AML-193 (cell line): ENCODE results near the gene TENM4.

Source experiments
- DNase-seq, 2 experiments: peaks; one replicate each; lab custom pipeline; 2025; lab: John Stamatoyannopoulos, UW

Gene TENM4

GRCh38 chr11:78699609-78700135 lies 741.2 kb downstream of the TENM4 start:
- no peak for DNase-seq

DNA sequence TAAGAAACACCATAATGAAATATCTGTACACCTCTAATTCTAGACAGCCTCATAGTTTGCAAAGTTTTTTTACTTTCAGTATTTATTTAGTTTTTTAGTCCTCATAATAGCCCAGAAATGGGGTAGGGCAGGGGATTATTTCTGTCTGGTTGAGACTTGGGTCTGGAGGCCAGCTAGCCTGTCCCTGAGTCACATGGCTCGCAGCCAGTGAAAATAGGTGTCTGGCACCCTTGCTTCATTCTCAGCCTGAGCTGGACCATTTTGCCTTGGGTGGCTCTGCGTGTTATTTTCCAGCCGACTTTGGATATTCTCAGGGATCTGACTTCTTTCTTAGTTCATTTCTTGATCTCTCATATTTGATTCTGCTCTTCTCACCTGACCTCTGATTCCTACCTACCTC lies 742.2 kb downstream of the TENM4 start:
- DNase-seq, result no peak

DNA sequence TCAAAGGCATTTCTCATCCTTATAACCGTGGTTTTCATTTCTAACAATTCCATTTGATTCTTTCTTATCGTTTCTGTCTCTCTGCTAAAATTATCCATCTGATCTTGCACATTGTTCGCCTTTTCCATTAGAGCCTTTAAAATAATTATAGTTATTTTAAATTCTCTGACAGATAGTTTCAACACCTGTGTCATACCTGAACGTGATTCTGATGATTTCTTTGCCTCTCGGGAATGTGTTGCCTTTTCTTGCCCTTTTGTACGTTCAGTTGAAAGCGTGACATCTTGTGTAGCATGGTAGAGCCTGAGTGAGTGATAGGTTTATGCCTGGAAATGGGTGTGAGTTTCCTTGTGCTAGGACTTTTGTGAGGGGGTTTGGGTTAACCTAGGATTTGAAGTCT lies 744.7 kb downstream of the TENM4 start:
- no peak for DNase-seq

- DNase-seq, result no peak
These were observed 746.7 kb downstream of the TENM4 start for GRCh38 chr11:78694152-78694551.

DNA sequence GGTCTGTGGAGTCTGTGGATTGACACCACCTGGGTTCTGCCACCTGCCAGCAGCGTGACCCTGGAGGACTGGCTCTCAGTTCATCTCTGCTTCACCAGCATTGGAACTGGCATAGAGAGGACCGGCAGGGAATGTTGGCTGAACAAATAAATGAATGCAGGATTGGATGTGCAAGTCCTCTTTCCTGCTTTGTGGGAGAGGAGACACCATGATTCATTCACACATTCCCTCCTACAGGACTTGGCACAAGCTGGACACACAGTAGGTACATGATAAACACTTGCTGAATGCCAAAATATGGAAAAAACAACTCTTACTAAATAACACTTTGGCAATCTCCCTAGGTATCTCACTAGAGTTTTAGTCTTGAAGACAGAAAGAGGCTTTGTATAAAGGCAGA lies 749.6 kb downstream of the TENM4 start:
- DNase-seq, result no peak

- no peak for DNase-seq
These were observed 750.4 kb downstream of the TENM4 start for GRCh38 chr11:78690352-78690987.

- DNase-seq, result no peak
These were observed 751.2 kb downstream of the TENM4 start for GRCh38 chr11:78689585-78690153.

DNA sequence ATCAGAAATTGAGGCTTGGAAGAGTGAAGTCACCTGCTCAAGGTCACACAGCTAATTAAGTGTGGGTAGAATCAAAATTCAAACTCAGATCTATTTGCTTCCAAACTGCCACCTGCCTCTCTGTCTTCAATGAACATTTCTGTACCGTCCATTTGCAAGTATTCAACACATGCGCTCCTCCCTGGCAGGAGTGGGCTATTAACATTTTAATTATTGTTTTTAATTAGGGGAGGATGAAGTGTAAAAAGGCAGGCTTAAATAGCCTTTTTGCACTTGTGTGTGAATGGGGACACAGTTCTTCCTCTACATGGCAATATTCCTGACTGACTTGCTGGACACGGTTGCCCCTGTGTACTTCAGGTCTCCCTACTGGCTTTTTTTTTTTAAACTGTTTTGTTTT lies 751.7 kb downstream of the TENM4 start:
- no peak for DNase-seq

DNA sequence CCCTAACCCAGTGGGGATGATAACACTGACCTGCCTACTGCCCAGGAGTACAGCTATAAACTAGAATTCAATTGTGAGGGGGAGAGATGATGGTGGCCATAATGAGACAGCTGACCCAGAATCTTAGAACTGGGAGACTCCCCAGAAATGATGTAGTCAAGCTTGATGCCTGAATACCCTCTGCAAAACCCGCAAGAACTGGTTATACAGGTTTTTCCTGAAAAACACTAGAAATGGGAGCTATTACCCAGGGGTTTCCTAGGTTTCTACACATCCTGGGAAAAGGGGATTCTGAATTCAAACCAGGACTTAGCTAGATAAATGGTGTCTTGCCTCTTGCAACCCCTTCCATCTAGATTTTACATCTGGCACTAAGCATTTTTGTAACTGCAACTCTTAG lies 752.4 kb downstream of the TENM4 start:
- DNase-seq, result no peak

- DNase-seq, result no peak
These were observed 755.7 kb downstream of the TENM4 start for GRCh38 chr11:78685156-78685555.

GRCh38 chr11:78684377-78684776 lies 756.5 kb downstream of the TENM4 start:
- no peak for DNase-seq

DNA sequence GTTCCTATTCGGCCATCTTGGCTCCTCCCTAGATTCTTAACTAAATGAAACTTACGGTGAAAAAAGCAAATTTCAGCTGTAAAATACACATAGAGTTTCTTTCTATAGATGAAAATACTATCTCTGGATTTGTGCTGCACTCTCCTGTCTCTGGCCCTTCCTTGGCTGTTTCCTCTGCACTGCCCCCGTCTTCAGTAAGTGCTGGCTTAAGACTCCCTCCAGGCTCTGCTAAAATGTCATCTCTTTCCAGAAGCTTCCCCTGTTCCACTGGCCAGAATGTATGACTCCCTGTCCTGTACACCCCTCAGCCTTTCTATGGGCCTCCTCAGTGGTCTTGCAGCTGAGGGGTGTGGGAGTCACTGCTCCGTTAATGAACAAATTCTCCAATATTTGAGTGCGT lies 757.1 kb downstream of the TENM4 start:
- DNase-seq, result no peak

- DNase-seq, result no peak
These were observed 764.7 kb downstream of the TENM4 start for GRCh38 chr11:78676026-78676557.

DNA sequence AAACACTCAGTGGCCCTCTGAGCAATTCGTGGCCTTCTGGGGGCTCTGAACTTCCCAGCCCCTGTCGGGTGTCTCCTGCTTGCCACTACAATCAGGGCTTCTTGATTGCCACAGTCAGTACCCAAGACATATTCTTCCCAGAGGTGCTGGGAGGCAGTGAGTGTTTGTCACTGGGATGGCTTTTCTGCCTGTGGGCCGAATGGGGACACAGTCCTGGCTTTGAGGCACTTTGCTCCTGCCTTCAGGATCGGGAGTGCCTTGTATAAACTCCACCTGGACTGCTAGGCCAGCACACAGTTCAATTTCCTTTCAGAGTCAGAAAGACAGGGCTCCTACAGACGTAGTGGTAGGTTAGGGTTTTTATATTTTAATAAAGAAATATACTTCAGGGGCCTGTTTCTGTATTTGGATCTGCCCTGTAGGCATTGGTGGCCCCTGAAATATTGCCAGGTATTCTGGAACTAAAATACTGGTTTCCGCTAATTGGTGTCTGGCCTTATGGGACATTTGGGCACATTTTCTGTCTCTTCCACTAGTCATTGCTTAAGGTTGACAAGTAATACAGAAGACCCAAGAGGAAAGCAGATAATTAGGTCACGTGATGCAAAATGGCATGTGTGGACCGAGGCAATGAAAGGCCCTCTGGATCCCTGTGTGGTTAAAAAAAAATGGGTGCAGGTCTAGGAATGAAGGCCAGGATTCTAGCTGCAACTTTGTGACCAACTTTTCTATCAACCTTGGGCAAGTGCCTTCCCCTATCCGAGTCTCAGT lies 767.8 kb downstream of the TENM4 start:
- DNase-seq, result no peak

GRCh38 chr11:78669249-78669648 lies 771.6 kb downstream of the TENM4 start:
- no peak for DNase-seq

DNA sequence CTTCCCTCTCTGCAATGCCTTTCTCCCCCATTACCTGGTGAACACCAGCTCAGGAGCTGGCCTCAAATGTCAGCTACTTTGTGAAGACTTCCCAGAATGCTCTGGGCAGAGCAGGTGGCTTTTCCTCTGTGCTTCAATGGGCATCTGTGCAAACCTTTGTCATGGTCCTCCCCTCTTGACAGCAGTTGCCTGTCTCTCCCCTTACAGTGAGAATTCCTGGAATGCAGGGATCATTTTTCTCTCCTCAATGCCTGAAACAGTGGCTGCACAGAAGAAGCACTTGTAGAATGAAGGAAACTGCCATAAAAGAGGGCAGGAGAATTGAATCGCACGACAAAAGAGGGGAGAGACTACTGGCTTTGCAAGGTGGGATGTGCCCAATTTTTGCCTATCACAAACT lies 773.4 kb downstream of the TENM4 start:
- no peak for DNase-seq

DNA sequence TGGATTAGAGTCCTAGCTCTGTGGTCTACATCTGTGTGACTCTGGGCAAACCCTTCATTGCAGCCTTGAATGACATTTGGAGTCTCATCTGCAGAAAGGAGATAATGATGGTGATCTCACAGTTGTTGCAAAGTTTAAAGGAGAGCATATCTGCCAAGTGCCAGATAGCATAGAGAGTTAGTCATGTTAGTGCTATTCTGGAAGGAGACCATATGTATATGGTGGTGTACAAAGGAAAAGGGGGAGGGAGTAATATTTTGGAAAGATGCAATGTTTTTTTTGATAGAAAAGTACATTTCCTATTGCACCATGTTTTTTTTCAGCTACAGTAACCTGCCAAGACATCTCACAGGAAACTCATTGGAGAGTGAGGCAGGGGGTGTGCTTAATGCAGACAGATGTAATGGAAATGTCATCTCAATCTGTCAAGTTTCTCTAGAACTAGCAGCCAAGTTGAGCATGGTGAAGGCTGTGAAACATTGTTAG lies 774.1 kb downstream of the TENM4 start:
- DNase-seq, result no peak

- no peak for DNase-seq
These were observed 776.2 kb downstream of the TENM4 start for GRCh38 chr11:78664636-78665035.

DNA sequence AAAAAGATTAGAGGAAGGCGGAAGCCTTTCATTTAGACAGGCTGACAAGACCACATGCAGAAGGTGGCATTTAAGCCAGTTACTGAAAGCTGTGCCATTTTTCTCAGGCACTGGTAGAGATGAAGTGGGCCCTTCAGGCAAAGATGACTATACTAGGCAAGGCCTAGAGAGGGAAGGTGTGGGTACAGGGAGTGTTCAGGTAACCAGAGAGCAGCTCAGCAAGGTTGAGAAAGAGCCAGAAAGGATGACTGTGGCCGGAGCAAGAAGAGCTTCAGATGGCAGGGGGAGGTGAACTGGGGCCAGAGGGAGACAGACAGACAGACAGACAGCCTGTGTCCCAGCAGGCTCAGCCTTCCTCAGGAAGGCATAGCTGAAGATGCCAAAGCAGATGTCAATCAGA lies 778.0 kb downstream of the TENM4 start:
- DNase-seq, result no peak

- DNase-seq, result no peak
These were observed 780.4 kb downstream of the TENM4 start for GRCh38 chr11:78660471-78660870.

DNA sequence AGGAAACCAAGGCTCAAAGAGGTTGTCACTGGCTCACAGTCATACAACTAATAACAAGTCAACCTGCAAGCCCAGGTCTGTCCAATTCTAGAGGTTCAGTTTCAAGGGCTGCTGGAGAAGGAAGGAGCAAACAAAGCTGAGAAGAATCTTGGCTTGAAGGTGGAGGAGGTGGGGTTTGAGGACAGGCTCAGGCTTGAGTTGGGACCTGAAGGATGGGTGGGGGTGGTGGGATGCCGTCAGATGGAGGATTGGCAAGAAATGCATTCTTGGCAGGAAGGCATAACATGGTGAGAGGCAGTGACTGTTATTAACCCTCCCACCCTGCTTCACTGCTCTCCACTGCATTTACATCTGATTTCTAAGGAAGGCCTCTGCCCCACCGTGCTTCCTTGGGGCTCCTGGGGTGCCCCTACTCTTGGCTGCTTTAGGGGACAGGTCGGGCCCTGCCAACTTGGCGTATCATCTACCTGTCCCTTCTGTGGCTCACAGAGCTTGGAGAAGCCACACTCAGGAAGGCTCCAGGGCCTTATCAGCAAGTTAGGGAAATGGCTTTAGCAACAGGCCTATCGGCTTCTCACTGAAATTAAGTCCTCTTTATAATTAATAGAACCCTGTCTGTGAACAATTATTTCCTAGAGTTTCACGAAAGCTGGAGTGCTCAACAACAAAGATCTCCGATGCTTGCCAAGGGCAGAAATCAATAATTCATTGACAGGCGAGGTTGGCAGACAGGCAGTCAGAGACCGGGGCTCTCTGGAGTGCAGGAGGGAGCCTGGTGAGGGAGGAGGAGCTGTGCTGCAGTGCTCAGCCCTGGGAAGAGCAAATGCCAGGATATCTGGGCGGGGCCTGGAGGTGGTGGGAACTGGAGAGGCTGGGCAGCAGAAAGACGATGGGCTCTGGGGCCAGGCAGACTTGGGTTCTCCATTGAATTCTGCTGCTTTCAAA lies 781.2 kb downstream of the TENM4 start:
- DNase-seq, result no peak
